ENCODE measurements around the gene DCXR. TPM values are rescaled to one million over a fixed set of nuclear protein-coding genes. Genes with fewer than 3 reads are reported as not detected.

The DCXR gene
- total and polyA plus RNA-seq, 2 of the 13 experiments (the other 11 are each of a cell fraction or from before 2014, with no cell fraction given), result 287 to 311 TPM

- peak overlapping the region in 1 of 3 experiments; percentile 86; a peak in 1 of 6 replicates for H3K4me3 ChIP-seq (replicated peaks in 1 of 3; ENCODE audit: insufficient read depth in 1 of 3, low read depth in 2 of 3, low read length in 3 of 3)
- H4K20me1 ChIP-seq (ENCODE audit: insufficient read depth, low read length), result no peaks in the 10 kb centered on the region; the same call in 1 of the 2 replicates
- H3K27me3 ChIP-seq (ENCODE audit: control insufficient read depth in 1 of 2, insufficient read depth in 2 of 2, low read length in 2 of 2), result no peaks in the 10 kb centered on the region; a peak in 1 of 5 replicates
- FAIRE-seq (no peak), ATAC-seq (no peak), DNase-seq (ENCODE audit: low spot score) (no peak)
- ChIA-PET CTCF (ENCODE audit: low intra/inter-chr PET ratio, low total read pairs) (no interaction called here), POLR2A (interaction anchor here (4.5 to 14.1 kb wide), 2 partner anchors 10 to 27 kb away, joined by 112 to 470 read pairs; partner anchors contain the start of gene DCXR)
- in situ Hi-C loops (cut with HindIII; ENCODE audit: extremely low pct_ligation_motif_present, low pct_unique_long_range_greater_than_20kb), result loop anchor here (5.0 kb wide), 1 partner anchor 68 kb away; no protein-coding TSS in a partner anchor
- peak overlapping the region; percentile 79; the same call in 1 of the 2 replicates for H3K9ac ChIP-seq (ENCODE audit: insufficient read depth, low read depth, low read length)
- H3K4me2 ChIP-seq (ENCODE audit: low read depth, low read length), result peak overlapping the region; percentile 93
- peaks cover 50% of the 10 kb centered on the region for H3K4me1 ChIP-seq (ENCODE audit: insufficient read depth, low read length)
- no TSS peak for BruUV-seq (replicated peaks)
- no peak overlapping the region for H2AFZ ChIP-seq (ENCODE audit: low read length)
- peaks cover 40% of the 10 kb centered on the region for H3K79me2 ChIP-seq (ENCODE audit: insufficient read depth, low read length)
- peaks cover 9% of the 10 kb centered on the region in 2 experiments for H3K36me3 ChIP-seq (replicated peaks in 1 of 2; ENCODE audit: control insufficient read depth in 1 of 2, insufficient read depth in 2 of 2, low read length in 2 of 2)
- no peak overlapping the region for H3K27ac ChIP-seq (ENCODE audit: extremely low read length, insufficient read depth, low read length)
- intact Hi-C loops (cut with micrococcal nuclease; ENCODE audit: unreplicated experiment), result loop anchor here (5.0 kb wide), 2 partner anchors 127 to 158 kb away; no protein-coding TSS in a partner anchor
- H3K9me3 ChIP-seq (ENCODE audit: low read length), result no peaks in the 10 kb centered on the region
- WGBS (ENCODE audit: low lambda C conversion rate), result 100% methylated on average over 11 of the region's 17 CpGs
- TF ChIP-seq PITX1 (CRISPR knock-in tag; IDR thresholded peaks at IDR 0.05) (no peak), MZF1 (CRISPR knock-in tag; IDR thresholded peaks at IDR 0.05; ENCODE audit: borderline replicate concordance) (no peak), ZSCAN22 (CRISPR knock-in tag; IDR thresholded peaks at IDR 0.05) (0 out of 2 replicates have a peak, but pooled peaks have one; percentile 34), ZFP90 (CRISPR knock-in tag; IDR thresholded peaks at IDR 0.05; ENCODE audit: borderline replicate concordance) (no peak), ZMYM3 (CRISPR knock-in tag; IDR thresholded peaks at IDR 0.05) (no peak), RBFOX2 (IDR thresholded peaks at IDR 0.05; ENCODE audit: low read depth, low read length) (peak; percentile 24; the same call in 1 of the 2 replicates), AGO2 (optimal IDR thresholded peaks at IDR 0.05; ENCODE audit: low read depth, low read length) (peak; percentile 72), SP4 (CRISPR knock-in tag; IDR thresholded peaks at IDR 0.05) (0 out of 2 replicates have a peak, but pooled peaks have one; percentile 29), CENPBD1 (CRISPR knock-in tag; IDR thresholded peaks at IDR 0.05; ENCODE audit: borderline replicate concordance, low read depth) (no peak), MED1 (CRISPR knock-in tag; IDR thresholded peaks at IDR 0.05) (no peak), ZBTB38 (CRISPR knock-in tag; IDR thresholded peaks at IDR 0.05) (0 out of 2 replicates have a peak, but pooled peaks have one; percentile 31), NFIB (CRISPR knock-in tag; IDR thresholded peaks at IDR 0.05; ENCODE audit: borderline replicate concordance) (no peak), MYPOP (CRISPR knock-in tag; IDR thresholded peaks at IDR 0.05) (no peak), REST (IDR thresholded peaks at IDR 0.05; ENCODE audit: borderline replicate concordance in 1 of 2, low read depth in 1 of 2, low read length in 2 of 2) (no peak), ZIK1 (CRISPR knock-in tag; IDR thresholded peaks at IDR 0.05; ENCODE audit: borderline replicate concordance, low read depth) (no peak)
- TF ChIP-seq, protein P1, sequence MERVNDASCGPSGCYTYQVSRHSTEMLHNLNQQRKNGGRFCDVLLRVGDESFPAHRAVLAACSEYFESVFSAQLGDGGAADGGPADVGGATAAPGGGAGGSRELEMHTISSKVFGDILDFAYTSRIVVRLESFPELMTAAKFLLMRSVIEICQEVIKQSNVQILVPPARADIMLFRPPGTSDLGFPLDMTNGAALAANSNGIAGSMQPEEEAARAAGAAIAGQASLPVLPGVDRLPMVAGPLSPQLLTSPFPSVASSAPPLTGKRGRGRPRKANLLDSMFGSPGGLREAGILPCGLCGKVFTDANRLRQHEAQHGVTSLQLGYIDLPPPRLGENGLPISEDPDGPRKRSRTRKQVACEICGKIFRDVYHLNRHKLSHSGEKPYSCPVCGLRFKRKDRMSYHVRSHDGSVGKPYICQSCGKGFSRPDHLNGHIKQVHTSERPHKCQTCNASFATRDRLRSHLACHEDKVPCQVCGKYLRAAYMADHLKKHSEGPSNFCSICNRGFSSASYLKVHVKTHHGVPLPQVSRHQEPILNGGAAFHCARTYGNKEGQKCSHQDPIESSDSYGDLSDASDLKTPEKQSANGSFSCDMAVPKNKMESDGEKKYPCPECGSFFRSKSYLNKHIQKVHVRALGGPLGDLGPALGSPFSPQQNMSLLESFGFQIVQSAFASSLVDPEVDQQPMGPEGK (CRISPR knock-in tag; IDR thresholded peaks at IDR 0.05), result no peak
Measured at GRCh38 chr17:82024859-82025258, 12.6 kb downstream of the DCXR start.
